Placental epithelial cell (primary cell): ENCODE data around the gene SMG1. TPM values are rescaled to one million over a fixed set of nuclear protein-coding genes. Genes with fewer than 3 reads are reported as not detected.

Experiments used
- total RNA-seq: library from RNA; depleted of rRNA; stranded (reverse); fragments of >200 nt; gene quantifications from 2 replicates; pipeline ENCODE4 v1.2.3, GENCODE V29; 2012

Gene SMG1
- total RNA-seq: 55.1 and 67.1 TPM in 2 replicates

GRCh38 chr16:18925986-18926865 is at the start of gene SMG1:
TSS of gene SMG1 (minus strand) at chr16:18926408. CDS start at chr16:18926041, 367 bp downstream.

GRCh38 chr16:18801145-18801972 is 124.8 kb downstream of the SMG1 start, which contains the start of gene ARL6IP1:
TSS of gene ARL6IP1 (minus strand) at chr16:18801549. CDS start at chr16:18801466, 83 bp downstream.

GRCh38 chr16:18789850-18790706 is 136.1 kb downstream of the SMG1 start, which contains the start of gene RPS15A:
TSS of gene RPS15A (minus strand) at chr16:18790334. CDS start at chr16:18789113, 1,221 bp downstream.

Other genes with a start within 250 kb of the SMG1 start
- gene RPS15A, start 136.1 kb downstream of the SMG1 start, total RNA-seq: 1,197 and 1,211 TPM in 2 replicates
- 103 and 224 TPM in 2 replicates for gene ARL6IP1, start 124.9 kb downstream of the SMG1 start, total RNA-seq
- 0.33 and 0.39 TPM in 2 replicates for gene TMC7, start 57.5 kb upstream of the SMG1 start, total RNA-seq
- gene COQ7, start 141.2 kb upstream of the SMG1 start, total RNA-seq: 11.9 and 12.6 TPM in 2 replicates
- 47.1 and 97.5 TPM in 2 replicates for gene ITPRIPL2, start 187.6 kb upstream of the SMG1 start, total RNA-seq
- gene SYT17, start 241.8 kb upstream of the SMG1 start, total RNA-seq: 10.4 and 20.4 TPM in 2 replicates